OCI-LY7 (cell line): ENCODE data around the gene TFEB. TPM values are rescaled to one million over a fixed set of nuclear protein-coding genes. Genes with fewer than 3 reads are reported as not detected.

ENCODE experiments used
- BruUV-seq: library from RNA; stranded (reverse); fragments of 400-500 nt; replicated peaks from 2 replicates; lab custom pipeline; 2021; lab: Mats Ljungman, UMichigan
- CTCF ChIA-PET: fragments of 300-600 bp; sonication (Branson Sonifier 250); formaldehyde crosslinking; loops from one replicate; lab custom pipeline; 2022; ENCODE audit warnings: antibody characterized with exemption; ENCODE audit not compliant: unreplicated experiment; lab: Charles Lee
- POLR2A ChIA-PET: fragments of 300-600 bp; sonication (Branson Sonifier 250); formaldehyde crosslinking; loops from one replicate; lab custom pipeline; 2022; ENCODE audit warnings: antibody characterized with exemption; lab: Charles Lee
- DNase-seq: peaks from one replicate; pipeline ENCODE4 v3.0.0-alpha.2; 2015; ENCODE audit warnings: low spot score
- H2AFZ ChIP-seq: fragments of 200-600 bp; sonication (generic), shearing (Covaris generic); 2 replicates; pipeline ENCODE4 v1.6.1; 2014; ENCODE audit warnings: mild to moderate bottlenecking, antibody characterized with exemption, low read length, moderate library complexity
- H3K27ac ChIP-seq: fragments of 200-600 bp; sonication (generic); 2 replicates; pipeline ENCODE4 v1.5.1; 2014; ENCODE audit warnings: mixed run types, low read depth, mild to moderate bottlenecking, moderate library complexity, low read length, inconsistent platforms; ENCODE audit not compliant: poor library complexity, severe bottlenecking
- H3K36me3 ChIP-seq: fragments of 200-600 bp; sonication (generic); 2 replicates; pipeline ENCODE4 v1.6.1; 2014; ENCODE audit warnings: mild to moderate bottlenecking, antibody characterized with exemption, low read length, moderate library complexity, mixed read lengths; ENCODE audit not compliant: insufficient read depth
- H3K4me1 ChIP-seq: fragments of 200-600 bp; sonication (generic); 2 replicates; pipeline ENCODE4 v1.5.1; 2014; ENCODE audit warnings: mild to moderate bottlenecking, low read length; ENCODE audit not compliant: insufficient read depth, poor library complexity, severe bottlenecking
- H3K4me2 ChIP-seq: fragments of 200-600 bp; sonication (generic); 2 replicates; pipeline ENCODE4 v1.6.1; 2014; ENCODE audit warnings: mild to moderate bottlenecking, low read length
- H3K4me3 ChIP-seq: fragments of 200-600 bp; sonication (generic); 2 replicates; pipeline ENCODE4 v1.5.1; 2014; ENCODE audit warnings: mild to moderate bottlenecking, low read depth, low read length; ENCODE audit not compliant: poor library complexity, severe bottlenecking
- H3K79me2 ChIP-seq: fragments of 200-600 bp; sonication (generic); 2 replicates; pipeline ENCODE4 v1.6.1; 2016; ENCODE audit warnings: low read depth, mild to moderate bottlenecking, low read length, moderate library complexity, mixed read lengths; ENCODE audit not compliant: insufficient read depth
- H3K9me2 ChIP-seq: fragments of 200-600 bp; sonication (generic); 2 replicates; pipeline ENCODE4 v1.6.1; 2016; ENCODE audit warnings: mild to moderate bottlenecking, low read length, mixed read lengths; ENCODE audit not compliant: insufficient read depth
- H3K9me3 ChIP-seq: fragments of 200-600 bp; sonication (generic); 2 replicates; pipeline ENCODE4 v1.6.1; 2014; ENCODE audit warnings: mild to moderate bottlenecking, mixed run types, low read length, mixed read lengths
- H4K20me1 ChIP-seq: fragments of 200-600 bp; sonication (generic); 2 replicates; pipeline ENCODE4 v1.6.1; 2014; ENCODE audit warnings: mild to moderate bottlenecking, antibody characterized with exemption, low read length, moderate library complexity, mixed read lengths; ENCODE audit not compliant: insufficient read depth
- CTCF ChIP-seq: fragments of 200-600 bp; sonication (generic); conservative IDR thresholded peaks from 2 replicates; pipeline ENCODE4 v1.5.1; 2014; ENCODE audit warnings: mild to moderate bottlenecking, antibody characterized with exemption, low read length, moderate library complexity, mixed read lengths
- EZH2phosphoT487 ChIP-seq: fragments of 200-600 bp; sonication (generic); IDR thresholded peaks from 2 replicates; pipeline ENCODE4 v1.6.1; 2018; ENCODE audit warnings: low read depth, borderline replicate concordance, mild to moderate bottlenecking, mixed run types, antibody characterized with exemption, low read length, moderate library complexity, mixed read lengths
- intact Hi-C: fragments of 100-400 bp; cut with micrococcal nuclease; formaldehyde crosslinking; loops from one replicate; pipeline ENCODE4 v1.10.0; 2022; ENCODE audit not compliant: unreplicated experiment
- total RNA-seq, 2 experiments: library from RNA; depleted of rRNA in 1 of 2; stranded (reverse); fragments of >200 nt in 1 of 2; shearing (Covaris generic) in 1 of 2; gene quantifications; 2 replicates each; pipeline ENCODE4 v1.2.3, GENCODE V29; 2014 to 2022

TFEB gene
- total RNA-seq, 2 experiments from 2014 or later, result 36.8 to 60.0 TPM

GRCh38 chr6:41651246-41651961 lies 84.0 kb downstream of the TFEB start:
- no TSS peak for BruUV-seq
- H3K9me2 ChIP-seq, result no peaks in the 10 kb centered on the region
- no peaks in the 10 kb centered on the region for H3K36me3 ChIP-seq
- no peak overlapping the region for H3K4me3 ChIP-seq
- ChIA-PET CTCF (no interaction called here), POLR2A (no interaction called here)
- H4K20me1 ChIP-seq, result no peaks in the 10 kb centered on the region
- no peak overlapping the region for H3K27ac ChIP-seq
- no peaks in the 10 kb centered on the region for H3K4me1 ChIP-seq
- no peak for DNase-seq
- no peaks in the 10 kb centered on the region for H3K9me3 ChIP-seq
- H3K79me2 ChIP-seq, result no peaks in the 10 kb centered on the region
- intact Hi-C loops, result no loop called here
- no peak overlapping the region for H2AFZ ChIP-seq
- no peak overlapping the region for H3K4me2 ChIP-seq
- TF ChIP-seq EZH2phosphoT487 (no peak), CTCF (no peak)

DNA sequence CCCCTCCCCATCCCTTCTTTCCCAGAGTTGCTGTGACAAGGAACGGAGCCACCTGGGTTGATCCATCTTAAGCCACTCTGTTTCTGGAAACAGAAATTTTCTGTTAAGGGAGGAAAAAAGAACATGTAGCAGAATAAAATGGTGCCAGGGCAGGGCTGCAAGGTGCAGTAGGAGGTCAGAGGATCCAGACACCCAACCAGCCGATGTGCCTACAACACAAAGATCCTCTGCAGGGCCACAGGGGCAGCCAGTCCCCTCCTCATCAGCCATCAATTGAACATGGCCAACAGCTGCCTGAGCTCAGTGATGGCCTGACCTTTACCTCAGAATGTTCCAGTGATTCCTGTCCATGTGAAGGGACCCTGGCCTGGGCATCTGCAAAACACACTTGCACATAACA lies 85.3 kb downstream of the TFEB start:
- H3K27ac ChIP-seq, result no peak overlapping the region
- no peaks in the 10 kb centered on the region for H3K9me3 ChIP-seq
- intact Hi-C loops, result no loop called here
- no peaks in the 10 kb centered on the region for H3K9me2 ChIP-seq
- no TSS peak for BruUV-seq
- no peak for DNase-seq
- CTCF ChIA-PET, result no interaction called here
- no peaks in the 10 kb centered on the region for H3K4me1 ChIP-seq
- no peaks in the 10 kb centered on the region for H4K20me1 ChIP-seq
- TF ChIP-seq EZH2phosphoT487, result no peak
- TF ChIP-seq CTCF, result no peak
- no peaks in the 10 kb centered on the region for H3K79me2 ChIP-seq
- no peak overlapping the region for H2AFZ ChIP-seq
- POLR2A ChIA-PET, result no interaction called here
- H3K36me3 ChIP-seq, result no peaks in the 10 kb centered on the region
- no peak overlapping the region for H3K4me2 ChIP-seq
- H3K4me3 ChIP-seq, result no peak overlapping the region

DNA sequence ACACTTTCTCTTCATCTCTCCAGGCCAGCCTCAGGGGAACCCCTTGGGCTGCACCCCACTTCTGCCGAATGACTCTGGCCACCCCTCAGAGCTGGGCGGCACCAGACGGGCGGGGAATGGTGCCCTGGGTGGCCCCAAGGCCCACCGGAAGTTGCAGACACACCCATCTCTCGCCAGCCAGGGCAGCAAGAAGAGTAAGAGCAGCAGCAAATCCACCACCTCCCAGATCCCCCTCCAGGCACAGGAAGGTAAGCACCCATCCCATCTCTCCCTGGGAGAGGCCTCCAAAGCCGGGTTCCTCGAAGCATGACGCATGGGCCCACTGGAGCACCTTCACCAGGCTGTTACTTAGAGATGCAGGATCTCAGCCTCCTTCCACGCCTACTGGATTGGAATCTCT lies 85.8 kb downstream of the TFEB start:
- Histone ChIP-seq H3K36me3 (no peaks in the 10 kb centered on the region), H3K27ac (no peak overlapping the region), H3K4me1 (no peaks in the 10 kb centered on the region), H3K4me3 (no peak overlapping the region), H4K20me1 (no peaks in the 10 kb centered on the region), H3K79me2 (no peaks in the 10 kb centered on the region), H3K4me2 (no peak overlapping the region), H2AFZ (no peak overlapping the region), H3K9me3 (no peaks in the 10 kb centered on the region), H3K9me2 (no peaks in the 10 kb centered on the region)
- ChIA-PET CTCF (no interaction called here), POLR2A (no interaction called here)
- intact Hi-C loops, result no loop called here
- DNase-seq, result no peak
- TF ChIP-seq EZH2phosphoT487 (no peak), CTCF (no peak)
- no TSS peak for BruUV-seq
